HG02798 (cell line): ENCODE results near the gene METTL16.

Source experiments
- ATAC-seq: cut with Tn5 transposase; IDR thresholded peaks from one replicate; pipeline ENCODE4 v1.9.1; 2021; ENCODE audit warnings: mild to moderate bottlenecking; ENCODE audit not compliant: unreplicated experiment, poor library complexity

Gene METTL16

GRCh38 chr17:2398182-2398581, 113.5 kb downstream of the METTL16 start:
- ATAC-seq = no peak

GRCh38 chr17:2397247-2398171, 114.2 kb downstream of the METTL16 start:
- ATAC-seq = no peak

GRCh38 chr17:2396568-2397246, 115.0 kb downstream of the METTL16 start:
- ATAC-seq = no peak

- ATAC-seq = no peak
These were observed 115.5 kb downstream of the METTL16 start for GRCh38 chr17:2396192-2396567.

GRCh38 chr17:2395258-2396181, 116.2 kb downstream of the METTL16 start:
- no peak for ATAC-seq

- no peak for ATAC-seq
These were observed 116.9 kb downstream of the METTL16 start for GRCh38 chr17:2394775-2395201.

- ATAC-seq = no peak
These were observed 117.5 kb downstream of the METTL16 start for GRCh38 chr17:2393954-2394749.

GRCh38 chr17:2393174-2393953, 118.3 kb downstream of the METTL16 start:
- peak; percentile 51 for ATAC-seq

GRCh38 chr17:2392252-2393173, 119.2 kb downstream of the METTL16 start:
- ATAC-seq = peak; percentile 70

- no peak for ATAC-seq
These were observed 120.0 kb downstream of the METTL16 start for GRCh38 chr17:2391597-2392251.

GRCh38 chr17:2390199-2390836, 121.4 kb downstream of the METTL16 start:
- no peak for ATAC-seq

GRCh38 chr17:2388683-2389055, 123.0 kb downstream of the METTL16 start:
- no peak for ATAC-seq

- ATAC-seq = no peak
These were observed 123.5 kb downstream of the METTL16 start for GRCh38 chr17:2388020-2388682.

- ATAC-seq = no peak
These were observed 124.3 kb downstream of the METTL16 start for GRCh38 chr17:2387086-2388019.

GRCh38 chr17:2386400-2387085, 125.1 kb downstream of the METTL16 start:
- no peak for ATAC-seq
